AG04450 (cell line): ENCODE measurements around the gene POMGNT1. TPM values are rescaled to one million over a fixed set of nuclear protein-coding genes. Genes with fewer than 3 reads are reported as not detected.

Experiments
- CTCF ChIA-PET: fragments of 300-600, 350-600 bp; formaldehyde crosslinking; extraction: SDS; loops from one replicate; lab custom pipeline; 2022; ENCODE audit warnings: antibody characterized with exemption, inconsistent platforms; lab: Charles Lee
- POLR2A ChIA-PET: fragments of 350-600 bp; formaldehyde crosslinking; extraction: SDS; loops from one replicate; lab custom pipeline; 2021; ENCODE audit warnings: antibody characterized with exemption, inconsistent platforms; lab: Yijun Ruan, JAX
- DNase-seq: peaks from one replicate; pipeline ENCODE4 v3.0.0-alpha.2; 2011; ENCODE audit warnings: low read depth, low spot score
- H3K27ac ChIP-seq: one replicate; pipeline ENCODE4 v1.5.1; 2012; ENCODE audit warnings: low read depth, low read length, control low read depth
- H3K27me3 ChIP-seq: one replicate; pipeline ENCODE4 v1.6.0; 2012; ENCODE audit warnings: low read length; ENCODE audit not compliant: control insufficient read depth, insufficient read depth
- H3K4me3 ChIP-seq: 2 replicates; pipeline ENCODE4 v1.5.1; 2011; ENCODE audit warnings: mild to moderate bottlenecking, low read depth, low read length, control low read depth
- H3K9me3 ChIP-seq: 2 replicates; pipeline ENCODE4 v1.5.1; 2012; ENCODE audit warnings: low read length; ENCODE audit not compliant: control insufficient read depth, insufficient read depth
- CTCF ChIP-seq: IDR thresholded peaks from 2 replicates; pipeline ENCODE4 v1.5.1; 2011; ENCODE audit warnings: low read depth, low read length, control low read depth, inconsistent platforms
- polyA plus RNA-seq: library from polyadenylated mRNA; depleted of rRNA; stranded (reverse); fragments of >200 nt; gene quantifications from 2 replicates; pipeline ENCODE4 v1.2.3, GENCODE V29; 2011

POMGNT1 gene
- polyA plus RNA-seq, 1 experiment, result 41.9 TPM

- ChIA-PET CTCF (interaction anchor here (2.5 kb wide), 1 partner anchor 137 kb away, joined by 11 read pairs; no protein-coding TSS in a partner anchor), POLR2A (interaction anchor here (0.6 to 1.2 kb wide), 2 partner anchors 40 to 41 kb away, joined by 3 to 4 read pairs; partner anchors contain the start of gene PIK3R3)
- no peak for TF ChIP-seq CTCF
- H3K27me3 ChIP-seq, result peaks cover 14% of the 10 kb centered on the region
- H3K9me3 ChIP-seq, result no peaks in the 10 kb centered on the region; the same call in 1 of the 2 replicates
- no peak for DNase-seq
- H3K4me3 ChIP-seq, result no peak overlapping the region
- H3K27ac ChIP-seq, result no peak overlapping the region
Observed at GRCh38 chr1:46173361-46173856, 24.8 kb downstream of the POMGNT1 start.

DNA sequence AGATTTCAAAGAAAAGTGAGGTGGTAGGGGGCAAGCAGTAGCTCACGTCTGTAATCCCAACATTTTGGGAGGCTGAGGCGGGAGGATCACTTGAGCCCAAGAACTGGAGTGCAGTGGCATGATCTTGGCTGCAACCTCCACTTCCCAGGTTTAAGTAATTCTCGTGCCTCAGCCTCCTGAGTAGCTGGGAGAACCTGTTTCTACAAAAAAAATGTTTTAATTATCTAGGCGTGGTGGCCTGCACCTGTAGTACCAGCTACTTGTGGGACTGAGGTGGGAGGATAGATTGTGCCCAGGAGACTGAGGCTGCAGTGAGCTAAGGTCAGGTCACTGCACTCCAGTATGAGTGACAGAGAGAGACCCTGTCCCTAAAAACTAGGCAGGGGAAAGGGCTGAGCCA, 25.9 kb downstream of the POMGNT1 start:
- POLR2A ChIA-PET, result interaction anchor here (1.2 kb wide), 1 partner anchor 40 kb away, joined by 4 read pairs; the partner anchor contains the start of gene PIK3R3
- Histone ChIP-seq H3K9me3 (no peaks in the 10 kb centered on the region; the same call in 1 of the 2 replicates), H3K27me3 (peaks cover 21% of the 10 kb centered on the region), H3K27ac (no peak overlapping the region), H3K4me3 (no peak overlapping the region)
- TF ChIP-seq CTCF, result no peak
- no peak for DNase-seq
- CTCF ChIA-PET, result interaction anchor here (2.5 kb wide), 1 partner anchor 136 kb away, joined by 11 read pairs; no protein-coding TSS in a partner anchor

- ChIA-PET POLR2A (interaction anchor here (1.2 kb wide), 1 partner anchor 39 kb away, joined by 4 read pairs; the partner anchor contains the start of gene PIK3R3), CTCF (interaction anchor here (2.5 kb wide), 1 partner anchor 135 kb away, joined by 11 read pairs; no protein-coding TSS in a partner anchor)
- no peak for TF ChIP-seq CTCF
- Histone ChIP-seq H3K27me3 (peaks cover 24% of the 10 kb centered on the region), H3K9me3 (no peaks in the 10 kb centered on the region; the same call in 1 of the 2 replicates), H3K4me3 (no peak overlapping the region), H3K27ac (no peak overlapping the region)
- no peak for DNase-seq
Observed at GRCh38 chr1:46171871-46172270, 26.4 kb downstream of the POMGNT1 start.

GRCh38 chr1:46171351-46171750, 26.9 kb downstream of the POMGNT1 start:
- no peak for DNase-seq
- POLR2A ChIA-PET, result no interaction called here

More at GRCh38 chr1:46171351-46171750, 26.9 kb downstream of the POMGNT1 start:
- Histone ChIP-seq H3K9me3 (no peaks in the 10 kb centered on the region; the same call in 1 of the 2 replicates), H3K27me3 (peaks cover 27% of the 10 kb centered on the region), H3K4me3 (no peak overlapping the region), H3K27ac (no peak overlapping the region)
- CTCF ChIA-PET, result interaction anchor here (2.5 kb wide), 1 partner anchor 135 kb away, joined by 11 read pairs; no protein-coding TSS in a partner anchor
- no peak for TF ChIP-seq CTCF
